ENCODE data around the gene GTF2F1.

- TF ChIP-seq CTCF (IDR thresholded peaks at IDR 0.05; ENCODE audit: low read length) (no peak), EZH2 (IDR thresholded peaks at IDR 0.05; ENCODE audit: borderline replicate concordance, low read length) (no peak)
These were observed 16.4 kb upstream of the GTF2F1 start for GRCh38 chr19:6409346-6409745.

Data from OCI-LY1 (cell line).